Keratinocyte (primary cell): ENCODE results near the gene CACNA1F. TPM values are rescaled to one million over a fixed set of nuclear protein-coding genes. Genes with fewer than 3 reads are reported as not detected.

Experiments used
- DNase-seq: peaks from one replicate; pipeline ENCODE4 v3.0.0-alpha.2; 2011; ENCODE audit warnings: low read depth, missing footprints, low spot score
- FAIRE-seq: peaks from 2 replicates; lab custom pipeline; 2011; peaks lifted over from hg19 to GRCh38; lab: Jason Lieb, UNC
- H2AFZ ChIP-seq: 2 replicates; pipeline ENCODE4 v1.6.0; 2012; ENCODE audit warnings: low read length, control low read depth, inconsistent platforms; ENCODE audit not compliant: control insufficient read depth
- H3K27ac ChIP-seq: 2 replicates; pipeline ENCODE4 v1.5.1; 2011; ENCODE audit warnings: low read length; ENCODE audit not compliant: control insufficient read depth, insufficient read depth
- H3K27me3 ChIP-seq: 3 replicates; pipeline ENCODE4 v1.6.0; 2011; ENCODE audit warnings: low read length; ENCODE audit not compliant: control insufficient read depth, insufficient read depth; ENCODE audit errors: extremely low read depth
- H3K36me3 ChIP-seq, 2 experiments: 2 replicates in 1 of 2; 3 replicates in 1 of 2; pipeline ENCODE4 v1.5.1; 2011; ENCODE audit warnings: low read length in 2 of 2, mild to moderate bottlenecking in 1 of 2; ENCODE audit not compliant: control insufficient read depth in 2 of 2, insufficient read depth in 2 of 2; ENCODE audit errors: extremely low read depth in 1 of 2
- H3K4me1 ChIP-seq: 3 replicates; pipeline ENCODE4 v1.5.1; 2011; ENCODE audit warnings: low read length; ENCODE audit not compliant: control insufficient read depth, insufficient read depth; ENCODE audit errors: extremely low read depth
- H3K4me2 ChIP-seq: 3 replicates; pipeline ENCODE4 v1.6.0; 2011; ENCODE audit warnings: low read depth, low read length; ENCODE audit not compliant: control insufficient read depth, insufficient read depth; ENCODE audit errors: extremely low read depth
- H3K4me3 ChIP-seq, 3 experiments: fragments of 200-600 bp in 1 of 3; sonication (generic) in 1 of 3; 2 replicates in 2 of 3; 3 replicates in 1 of 3; pipeline ENCODE4 v1.5.1; 2011 to 2016; ENCODE audit warnings: low read length in 3 of 3, mild to moderate bottlenecking in 3 of 3, control low read depth in 2 of 3, inconsistent platforms in 1 of 3, low read depth in 1 of 3, mixed read lengths in 1 of 3, mixed run types in 1 of 3, moderate library complexity in 1 of 3; ENCODE audit not compliant: control insufficient read depth in 2 of 3, insufficient read depth in 2 of 3; ENCODE audit errors: extremely low read depth in 1 of 3
- H3K79me2 ChIP-seq: 2 replicates; pipeline ENCODE4 v1.6.0; 2012; ENCODE audit warnings: low read length; ENCODE audit not compliant: control insufficient read depth, insufficient read depth
- H3K9ac ChIP-seq: 3 replicates; pipeline ENCODE4 v1.6.0; 2011; ENCODE audit warnings: low read length; ENCODE audit not compliant: control insufficient read depth, insufficient read depth; ENCODE audit errors: extremely low read depth
- H3K9me1 ChIP-seq: 3 replicates; pipeline ENCODE4 v1.6.0; 2011; ENCODE audit warnings: low read length; ENCODE audit not compliant: control insufficient read depth, insufficient read depth; ENCODE audit errors: extremely low read depth
- H3K9me3 ChIP-seq: 2 replicates; pipeline ENCODE4 v1.5.1; 2012; ENCODE audit warnings: low read depth, low read length; ENCODE audit not compliant: control insufficient read depth
- H4K20me1 ChIP-seq: 3 replicates; pipeline ENCODE4 v1.6.0; 2011; ENCODE audit warnings: low read length; ENCODE audit not compliant: control insufficient read depth, insufficient read depth; ENCODE audit errors: extremely low read depth
- EZH2 ChIP-seq: IDR thresholded peaks from one replicate; pipeline ENCODE4 v1.6.1; 2012; ENCODE audit warnings: inconsistent platforms, mild to moderate bottlenecking, low read length, moderate library complexity
- dilution Hi-C: fragments of 300-500 bp; cut with MboI; formaldehyde crosslinking; loops from one replicate; pipeline ENCODE4 v1.7.0; 2020; ENCODE audit warnings: low sequenced_read_pairs; ENCODE audit not compliant: extremely low pct_ligation_motif_present
- polyA plus RNA-seq, 5 experiments: library from polyadenylated mRNA; depleted of rRNA in 3 of 5; stranded (reverse) in 3 of 5; stranded (forward) in 1 of 5; unstranded in 1 of 5; fragments of >200 nt; gene quantifications; 1 replicate in 1 of 5; 2 replicates in 3 of 5; 3 replicates in 1 of 5; pipeline versions ENCODE4 v1.2.1 to v1.2.3, GENCODE V29; 2011 to 2012; ENCODE audit warnings: missing spikeins in 2 of 5, low read depth in 1 of 5, low replicate concordance in 1 of 5
- TF ChIP-seq, protein P1 (sequence below), 3 experiments: IDR thresholded peaks in 1 of 3; conservative IDR thresholded peaks in 1 of 3; optimal IDR thresholded peaks in 1 of 3; 2 replicates in 2 of 3; 3 replicates in 1 of 3; pipeline versions ENCODE3 to v1.5.1; 2011; ENCODE audit warnings: low read length in 3 of 3, mild to moderate bottlenecking in 3 of 3, moderate library complexity in 2 of 3, control low read depth in 1 of 3, inconsistent platforms in 1 of 3; ENCODE audit not compliant: insufficient read depth in 2 of 3; ENCODE audit errors: extremely low read depth in 1 of 3

CACNA1F gene
- polyA plus RNA-seq, 1 donor (not counting 4 experiments of a cell fraction or from before 2014, with no cell fraction given), result not detected

DNA sequence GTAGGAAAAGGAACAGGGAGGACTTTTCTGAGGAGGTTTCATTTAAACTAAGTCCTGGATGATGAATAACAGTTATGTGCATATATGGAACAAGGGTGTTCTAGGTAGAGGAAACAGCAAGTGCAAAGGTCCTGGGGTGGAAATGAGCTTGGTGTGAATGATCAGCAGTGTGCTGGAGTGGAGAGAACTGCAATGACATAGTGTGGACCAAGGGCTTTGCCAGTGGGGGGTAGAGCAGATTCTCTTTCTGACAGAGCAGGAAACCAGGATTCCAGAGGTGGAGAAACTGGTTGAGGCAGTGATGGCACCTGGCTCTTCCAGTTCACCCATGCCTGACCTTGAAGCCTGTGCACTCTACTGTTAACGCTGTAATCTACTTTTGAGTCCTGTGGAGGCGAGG lies 38.2 kb upstream of the CACNA1F start:
- Histone ChIP-seq H3K4me1 (peaks cover 14% of the 10 kb centered on the region), H2AFZ (no peak overlapping the region), H3K27ac (no peak overlapping the region), H4K20me1 (no peaks in the 10 kb centered on the region), H3K4me2 (peak overlapping the region; percentile 65), H3K27me3 (no peaks in the 10 kb centered on the region), H3K79me2 (peaks cover 2% of the 10 kb centered on the region), H3K9me1 (no peaks in the 10 kb centered on the region), H3K9me3 (no peaks in the 10 kb centered on the region), H3K4me3 (peak overlapping the region in 2 of 3 experiments; percentile 45 to 55), H3K36me3 (no peaks in the 10 kb centered on the region), H3K9ac (no peak overlapping the region)
- FAIRE-seq (no peak), DNase-seq (no peak)
- dilution Hi-C loops, result no loop called here
- TF ChIP-seq, protein P1, sequence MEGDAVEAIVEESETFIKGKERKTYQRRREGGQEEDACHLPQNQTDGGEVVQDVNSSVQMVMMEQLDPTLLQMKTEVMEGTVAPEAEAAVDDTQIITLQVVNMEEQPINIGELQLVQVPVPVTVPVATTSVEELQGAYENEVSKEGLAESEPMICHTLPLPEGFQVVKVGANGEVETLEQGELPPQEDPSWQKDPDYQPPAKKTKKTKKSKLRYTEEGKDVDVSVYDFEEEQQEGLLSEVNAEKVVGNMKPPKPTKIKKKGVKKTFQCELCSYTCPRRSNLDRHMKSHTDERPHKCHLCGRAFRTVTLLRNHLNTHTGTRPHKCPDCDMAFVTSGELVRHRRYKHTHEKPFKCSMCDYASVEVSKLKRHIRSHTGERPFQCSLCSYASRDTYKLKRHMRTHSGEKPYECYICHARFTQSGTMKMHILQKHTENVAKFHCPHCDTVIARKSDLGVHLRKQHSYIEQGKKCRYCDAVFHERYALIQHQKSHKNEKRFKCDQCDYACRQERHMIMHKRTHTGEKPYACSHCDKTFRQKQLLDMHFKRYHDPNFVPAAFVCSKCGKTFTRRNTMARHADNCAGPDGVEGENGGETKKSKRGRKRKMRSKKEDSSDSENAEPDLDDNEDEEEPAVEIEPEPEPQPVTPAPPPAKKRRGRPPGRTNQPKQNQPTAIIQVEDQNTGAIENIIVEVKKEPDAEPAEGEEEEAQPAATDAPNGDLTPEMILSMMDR (optimal IDR thresholded peaks at IDR 0.05 in 1 of 3, IDR thresholded peaks at IDR 0.05 in 1 of 3, conservative IDR thresholded peaks at IDR 0.05 in 1 of 3; ENCODE audit: extremely low read depth in 1 of 3, insufficient read depth in 2 of 3, low read length in 3 of 3), result no peak
- no peak for TF ChIP-seq EZH2

DNA sequence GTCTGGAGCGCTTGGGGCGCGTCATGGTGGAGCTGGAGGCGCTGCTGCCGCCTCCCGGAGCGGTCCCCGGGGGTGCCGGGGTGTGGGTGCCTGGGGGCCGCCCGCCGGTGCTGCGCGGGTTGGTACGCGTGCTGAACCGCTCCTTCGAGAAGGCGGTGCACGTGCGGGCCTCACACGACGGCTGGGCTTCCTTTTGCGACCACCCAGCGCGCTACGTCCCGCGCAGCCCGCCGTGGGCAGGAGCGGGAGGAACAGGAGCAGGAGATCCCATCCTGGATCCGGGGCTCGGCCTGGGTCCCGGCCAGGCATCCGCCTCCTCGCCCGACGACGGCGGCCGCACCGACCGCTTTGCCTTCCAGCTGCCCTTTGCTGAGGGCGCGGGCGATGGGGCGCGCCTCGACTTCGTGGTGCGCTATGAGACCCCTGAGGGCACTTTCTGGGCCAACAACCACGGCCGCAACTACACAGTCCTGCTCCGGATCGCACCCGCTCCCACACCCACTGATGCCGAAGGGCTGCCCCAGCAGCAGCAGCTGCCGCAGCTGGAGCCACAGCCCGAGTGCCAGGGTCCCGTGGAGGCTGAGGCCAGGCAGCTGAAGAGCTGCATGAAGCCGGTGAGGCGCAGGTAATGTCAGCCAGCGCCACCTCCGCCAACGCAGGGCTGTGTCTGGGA lies 37.2 kb upstream of the CACNA1F start:
- peak overlapping the region; percentile 19 for H2AFZ ChIP-seq
- H3K36me3 ChIP-seq, result no peaks in the 10 kb centered on the region
- peaks cover 2% of the 10 kb centered on the region for H3K79me2 ChIP-seq
- H3K4me3 ChIP-seq, result peak overlapping the region; percentile 45 to 55 (median 49)
- no peaks in the 10 kb centered on the region for H4K20me1 ChIP-seq
- TF ChIP-seq, protein P1 (optimal IDR thresholded peaks at IDR 0.05 in 1 of 3, IDR thresholded peaks at IDR 0.05 in 1 of 3, conservative IDR thresholded peaks at IDR 0.05 in 1 of 3; ENCODE audit: extremely low read depth in 1 of 3, insufficient read depth in 2 of 3, low read length in 3 of 3), result no peak
- no peak for TF ChIP-seq EZH2
- peak overlapping the region; percentile 65 for H3K4me2 ChIP-seq
- peak overlapping the region; percentile 95 for H3K27ac ChIP-seq
- H3K4me1 ChIP-seq, result peaks cover 14% of the 10 kb centered on the region
- no peak for DNase-seq
- dilution Hi-C loops, result no loop called here
- no peak for FAIRE-seq
- H3K9me3 ChIP-seq, result no peaks in the 10 kb centered on the region
- H3K9me1 ChIP-seq, result no peaks in the 10 kb centered on the region
- peak overlapping the region; percentile 89 for H3K9ac ChIP-seq
- no peaks in the 10 kb centered on the region for H3K27me3 ChIP-seq
